ENCODE data around the gene SLC12A8.
A peak's percentile ranks its signal among the peaks of the same experiment; 100 is the strongest.

The SLC12A8 gene

DNA sequence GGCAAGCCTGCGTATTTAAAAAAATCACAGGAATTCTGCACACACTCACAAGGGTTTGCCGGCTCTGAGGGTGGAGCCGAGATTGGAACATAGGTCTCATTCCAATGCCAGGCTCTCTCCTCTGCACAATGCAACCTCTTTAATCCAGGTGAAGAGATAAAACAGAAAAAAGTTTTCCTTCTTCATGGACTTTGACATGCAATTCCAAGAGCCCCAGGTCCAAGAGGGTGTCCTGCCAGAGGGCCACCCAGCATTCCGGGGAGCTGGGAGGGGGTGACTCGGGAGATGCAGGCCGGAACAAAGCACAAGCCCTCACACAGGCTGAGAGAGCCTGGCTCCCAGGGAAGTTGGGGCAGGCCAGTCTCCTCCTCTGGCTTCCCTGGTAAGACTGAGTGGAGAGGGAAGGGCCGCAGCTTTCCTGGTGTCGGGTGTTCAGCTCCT is 6.7 kb upstream of the SLC12A8 start:
- TF ChIP-seq, protein P1, sequence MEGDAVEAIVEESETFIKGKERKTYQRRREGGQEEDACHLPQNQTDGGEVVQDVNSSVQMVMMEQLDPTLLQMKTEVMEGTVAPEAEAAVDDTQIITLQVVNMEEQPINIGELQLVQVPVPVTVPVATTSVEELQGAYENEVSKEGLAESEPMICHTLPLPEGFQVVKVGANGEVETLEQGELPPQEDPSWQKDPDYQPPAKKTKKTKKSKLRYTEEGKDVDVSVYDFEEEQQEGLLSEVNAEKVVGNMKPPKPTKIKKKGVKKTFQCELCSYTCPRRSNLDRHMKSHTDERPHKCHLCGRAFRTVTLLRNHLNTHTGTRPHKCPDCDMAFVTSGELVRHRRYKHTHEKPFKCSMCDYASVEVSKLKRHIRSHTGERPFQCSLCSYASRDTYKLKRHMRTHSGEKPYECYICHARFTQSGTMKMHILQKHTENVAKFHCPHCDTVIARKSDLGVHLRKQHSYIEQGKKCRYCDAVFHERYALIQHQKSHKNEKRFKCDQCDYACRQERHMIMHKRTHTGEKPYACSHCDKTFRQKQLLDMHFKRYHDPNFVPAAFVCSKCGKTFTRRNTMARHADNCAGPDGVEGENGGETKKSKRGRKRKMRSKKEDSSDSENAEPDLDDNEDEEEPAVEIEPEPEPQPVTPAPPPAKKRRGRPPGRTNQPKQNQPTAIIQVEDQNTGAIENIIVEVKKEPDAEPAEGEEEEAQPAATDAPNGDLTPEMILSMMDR (IDR thresholded peaks at IDR 0.05; ENCODE audit: borderline replicate concordance, insufficient read depth, low read depth, low read length): no peak
- H3K4me3 ChIP-seq (ENCODE audit: low read depth, low read length): no peak overlapping the region

DNA sequence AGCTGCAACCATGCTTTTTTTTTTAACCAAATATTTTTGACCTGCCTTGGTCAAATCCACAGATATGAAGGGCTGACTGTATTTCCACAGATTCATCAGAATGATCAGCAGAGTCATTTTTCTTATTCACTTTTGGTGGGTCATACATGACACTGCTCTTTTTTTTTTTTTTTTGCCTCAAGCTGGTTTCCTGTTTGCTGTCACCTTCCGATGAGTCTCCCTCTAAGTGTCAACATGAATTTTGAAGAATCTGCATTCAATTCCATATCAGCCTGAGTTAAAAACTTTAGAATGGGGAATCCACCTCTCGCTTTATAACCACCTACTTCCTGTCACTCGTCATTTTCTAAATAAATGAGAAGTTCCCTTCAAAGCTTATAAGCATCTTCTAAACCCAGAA is 2.2 kb upstream of the SLC12A8 start:
- TF ChIP-seq, protein P1 (IDR thresholded peaks at IDR 0.05; ENCODE audit: borderline replicate concordance, insufficient read depth, low read depth, low read length): no peak
- H3K4me3 ChIP-seq (ENCODE audit: low read depth, low read length): no peak overlapping the region

- TF ChIP-seq, protein P1 (IDR thresholded peaks at IDR 0.05; ENCODE audit: borderline replicate concordance, insufficient read depth, low read depth, low read length): no peak
- no peak overlapping the region for H3K4me3 ChIP-seq (ENCODE audit: low read depth, low read length)
These were observed 1.5 kb upstream of the SLC12A8 start for GRCh38 chr3:125213946-125214542.

GRCh38 chr3:125213364-125213755 is 812 bp upstream of the SLC12A8 start:
- H3K4me3 ChIP-seq (ENCODE audit: low read depth, low read length): no peak overlapping the region
- TF ChIP-seq, protein P1 (IDR thresholded peaks at IDR 0.05; ENCODE audit: borderline replicate concordance, insufficient read depth, low read depth, low read length): no peak

GRCh38 chr3:125212091-125212508 is 448 bp downstream of the SLC12A8 start:
- peak overlapping the region; percentile 66 for H3K4me3 ChIP-seq (ENCODE audit: low read depth, low read length)
- TF ChIP-seq, protein P1 (IDR thresholded peaks at IDR 0.05; ENCODE audit: borderline replicate concordance, insufficient read depth, low read depth, low read length): no peak

DNA sequence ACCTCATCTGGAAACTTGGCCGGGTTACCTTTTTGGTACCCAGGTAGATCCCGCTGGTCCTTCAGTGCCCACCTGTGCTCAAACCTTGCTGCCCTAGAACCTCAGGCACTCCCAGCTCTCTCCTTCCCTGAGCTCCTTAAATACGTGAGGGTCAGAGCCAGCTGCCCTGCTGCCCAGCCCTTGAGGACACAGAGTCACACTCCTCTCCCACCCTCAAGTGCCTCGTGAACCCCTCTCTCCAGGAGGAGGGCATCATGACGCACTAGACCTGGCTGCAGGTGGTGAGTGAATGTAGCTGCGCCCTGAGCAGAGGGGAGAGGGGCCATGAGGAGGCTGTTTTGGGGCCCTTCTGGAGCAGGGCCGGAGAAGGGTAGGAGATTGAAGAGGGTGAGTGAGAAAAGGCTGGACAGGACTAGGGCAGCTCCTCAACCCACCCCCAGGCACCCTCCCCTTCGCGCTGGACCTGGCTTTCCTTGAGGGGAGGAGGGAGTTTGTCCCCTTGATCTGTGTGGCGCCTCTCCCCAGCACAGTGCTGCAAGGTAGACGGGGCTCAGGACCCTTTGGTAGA is 941 bp downstream of the SLC12A8 start:
- peak overlapping the region; percentile 66 for H3K4me3 ChIP-seq (ENCODE audit: low read depth, low read length)
- TF ChIP-seq, protein P1 (IDR thresholded peaks at IDR 0.05; ENCODE audit: borderline replicate concordance, insufficient read depth, low read depth, low read length): no peak

DNA sequence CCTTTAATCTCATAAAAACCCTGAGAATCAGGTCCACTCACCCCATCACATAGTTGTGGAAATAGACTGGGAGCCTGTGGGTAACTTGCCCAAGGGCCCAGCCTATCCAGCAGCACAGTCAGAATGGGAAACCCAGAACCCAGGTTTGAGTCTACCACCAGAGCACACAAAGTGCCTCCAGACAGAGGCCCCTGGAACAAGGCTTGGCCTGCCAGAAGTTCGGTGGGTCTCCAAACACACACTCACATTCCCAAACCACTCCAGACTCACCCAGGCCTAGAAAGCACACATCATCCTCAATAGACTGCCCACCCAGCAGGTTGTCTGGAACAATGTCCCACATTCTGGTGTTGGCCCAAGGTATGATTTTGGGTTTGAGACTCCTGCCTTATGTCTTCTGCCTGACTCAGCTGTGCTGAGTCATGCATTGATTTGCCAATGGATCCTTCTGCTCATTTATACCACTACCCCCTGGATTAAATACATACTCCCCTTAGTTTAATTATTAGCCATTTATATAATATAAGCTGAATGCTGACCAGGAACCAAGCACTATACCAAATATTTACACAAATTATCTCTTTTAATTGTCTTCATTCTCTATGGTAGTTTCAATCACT is 4.5 kb downstream of the SLC12A8 start:
- TF ChIP-seq, protein P1 (IDR thresholded peaks at IDR 0.05; ENCODE audit: borderline replicate concordance, insufficient read depth, low read depth, low read length): no peak
- H3K4me3 ChIP-seq (ENCODE audit: low read depth, low read length): no peak overlapping the region
